Measurements from ENCODE around the gene LRRK1.

Gene LRRK1

DNA sequence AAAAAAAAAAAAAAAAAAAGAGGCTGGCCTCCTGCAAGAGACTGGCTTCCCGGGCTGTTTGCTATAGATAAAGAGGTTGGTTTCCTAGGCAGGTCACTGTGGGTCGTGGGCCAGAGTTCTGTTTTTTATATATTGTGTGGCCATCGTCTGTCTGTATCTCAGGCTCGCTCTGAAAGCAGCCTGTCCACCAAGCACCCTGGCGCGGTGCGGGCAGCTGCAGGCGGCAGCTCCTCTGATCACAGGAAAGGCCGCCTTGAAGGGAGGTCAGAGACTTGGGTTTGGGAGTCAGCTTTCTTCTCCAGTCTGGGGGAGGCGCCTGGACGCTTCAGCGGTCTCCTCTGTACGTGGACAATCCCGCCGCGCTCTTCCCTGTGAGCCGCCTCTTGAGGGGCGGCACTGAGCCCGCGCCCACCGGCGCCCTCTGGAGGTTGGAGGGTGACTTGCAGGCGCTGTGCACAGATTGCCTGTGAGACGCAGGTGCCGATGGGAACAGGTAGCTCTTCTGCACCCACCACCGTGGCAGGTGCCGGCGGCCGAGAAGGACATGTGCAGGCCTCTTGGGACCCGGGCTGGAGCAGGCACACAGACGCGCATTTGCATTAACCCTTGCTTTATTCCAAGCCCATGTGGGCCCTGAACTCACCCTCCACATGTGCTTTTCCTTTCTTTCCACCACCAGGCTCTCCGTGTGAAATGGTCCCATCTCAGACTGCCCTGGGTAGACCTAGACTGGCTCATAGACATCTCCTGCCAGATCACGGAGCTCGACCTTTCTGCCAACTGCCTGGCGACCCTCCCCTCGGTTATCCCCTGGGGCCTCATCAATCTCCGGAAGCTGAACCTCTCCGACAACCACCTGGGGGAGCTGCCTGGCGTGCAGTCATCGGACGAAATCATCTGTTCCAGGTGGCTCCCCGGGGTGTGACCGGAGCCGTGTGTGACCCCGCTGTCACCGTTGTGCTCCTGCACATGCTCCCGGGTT, 89.3 kb downstream of the LRRK1 start:
- peak; percentile 92 for DNase-seq (ENCODE audit: low spot score)

DNA sequence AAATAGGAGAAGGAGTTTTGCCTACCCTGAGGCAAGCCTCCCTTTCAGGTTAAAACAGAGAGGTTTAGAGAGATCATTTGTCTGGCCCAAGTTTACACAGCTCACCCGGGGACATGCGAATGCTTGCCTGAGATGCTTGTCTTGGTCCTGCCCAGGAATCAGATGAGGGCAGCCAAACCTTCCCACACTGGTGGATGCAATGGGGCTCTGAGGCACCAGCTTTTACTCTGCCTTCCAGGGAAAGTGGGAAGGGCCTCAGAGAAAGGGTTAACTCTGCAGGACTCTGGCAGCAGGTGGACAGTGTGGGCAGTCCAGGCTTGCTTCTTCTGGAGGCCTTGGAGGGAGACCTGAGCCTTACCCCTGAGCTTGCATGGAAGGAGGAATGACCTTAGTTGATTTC, 90.0 kb downstream of the LRRK1 start:
- DNase-seq (ENCODE audit: low spot score), result no peak

DNA sequence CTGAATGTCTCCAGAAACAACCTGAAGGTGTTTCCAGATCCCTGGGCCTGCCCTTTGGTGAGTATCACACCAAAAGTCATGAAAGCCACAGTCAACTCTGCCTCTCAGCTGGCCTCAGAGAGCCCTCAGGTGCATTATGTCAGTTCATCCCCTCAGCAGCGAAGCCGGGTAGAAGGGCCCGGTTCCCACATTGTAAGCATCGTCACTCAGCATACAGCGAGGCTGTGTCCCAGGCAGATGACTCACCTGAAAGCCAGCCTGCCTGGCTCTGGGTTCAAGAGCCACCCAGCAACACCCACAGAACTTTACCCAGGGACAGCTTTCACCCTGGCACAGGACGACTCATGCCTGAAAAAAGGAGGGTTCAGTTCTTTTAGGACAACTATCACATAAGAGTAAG, 91.6 kb downstream of the LRRK1 start:
- DNase-seq (ENCODE audit: low spot score), result no peak

DNA sequence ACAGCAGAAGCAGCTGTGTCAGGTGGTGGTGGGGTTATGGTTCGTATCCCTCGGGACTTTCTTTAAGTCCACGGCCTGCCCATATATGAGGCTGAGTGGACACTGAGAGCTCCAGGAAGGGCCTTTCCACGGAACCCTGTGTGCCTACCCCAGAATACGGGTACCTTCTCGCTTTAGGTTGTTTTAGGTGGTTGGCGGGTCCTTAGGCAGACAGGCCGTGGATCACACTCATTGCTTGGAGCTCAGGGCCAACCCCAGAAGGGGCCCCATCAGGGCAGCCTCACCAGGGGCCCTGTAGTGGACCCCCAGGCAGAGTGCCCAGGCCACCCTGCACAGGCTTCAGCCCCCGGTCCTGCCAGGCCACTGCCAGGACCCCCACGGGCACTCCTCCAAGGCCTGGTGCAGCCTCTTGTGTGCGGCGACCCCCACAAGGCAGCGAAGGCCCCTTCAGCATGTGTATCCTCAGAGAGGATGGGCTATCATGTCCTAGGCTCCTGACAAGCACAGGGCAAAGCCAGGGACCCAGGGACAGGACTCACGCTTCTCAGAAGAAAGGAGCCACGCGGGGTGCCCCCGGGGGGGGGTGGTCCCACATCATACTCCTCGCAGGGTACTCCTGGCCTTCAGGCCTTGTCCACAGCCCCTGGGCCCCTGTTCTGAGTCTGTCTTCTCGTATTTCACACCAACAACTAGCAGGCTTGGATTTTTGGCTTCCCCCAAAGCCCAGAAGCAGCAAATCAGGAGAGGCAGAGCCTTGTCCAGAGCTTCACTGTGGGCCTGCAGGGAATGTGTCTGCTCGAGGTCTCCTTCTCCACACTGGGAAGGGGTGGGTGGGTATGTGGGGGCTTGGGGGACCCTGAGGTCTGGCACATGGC, 93.4 kb downstream of the LRRK1 start:
- DNase-seq (ENCODE audit: low spot score), result no peak

DNA sequence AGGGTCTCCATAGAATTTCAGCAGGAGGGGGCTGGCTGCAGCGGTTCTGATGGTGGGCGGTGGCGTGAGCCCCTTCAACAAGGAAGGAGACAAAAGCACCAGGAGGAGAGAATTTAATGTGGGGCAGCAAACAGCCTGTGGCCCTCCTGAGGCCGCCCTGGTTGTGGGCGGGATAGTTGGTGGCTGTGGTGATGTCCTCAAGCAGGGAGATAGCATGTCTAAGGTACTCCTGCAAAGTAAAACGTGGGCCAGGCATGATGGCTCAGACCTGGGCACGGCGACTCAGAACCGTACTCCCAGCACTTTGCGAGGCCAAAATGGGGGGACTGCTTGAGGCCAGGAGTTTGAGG, 94.0 kb downstream of the LRRK1 start:
- DNase-seq (ENCODE audit: low spot score), result no peak

DNA sequence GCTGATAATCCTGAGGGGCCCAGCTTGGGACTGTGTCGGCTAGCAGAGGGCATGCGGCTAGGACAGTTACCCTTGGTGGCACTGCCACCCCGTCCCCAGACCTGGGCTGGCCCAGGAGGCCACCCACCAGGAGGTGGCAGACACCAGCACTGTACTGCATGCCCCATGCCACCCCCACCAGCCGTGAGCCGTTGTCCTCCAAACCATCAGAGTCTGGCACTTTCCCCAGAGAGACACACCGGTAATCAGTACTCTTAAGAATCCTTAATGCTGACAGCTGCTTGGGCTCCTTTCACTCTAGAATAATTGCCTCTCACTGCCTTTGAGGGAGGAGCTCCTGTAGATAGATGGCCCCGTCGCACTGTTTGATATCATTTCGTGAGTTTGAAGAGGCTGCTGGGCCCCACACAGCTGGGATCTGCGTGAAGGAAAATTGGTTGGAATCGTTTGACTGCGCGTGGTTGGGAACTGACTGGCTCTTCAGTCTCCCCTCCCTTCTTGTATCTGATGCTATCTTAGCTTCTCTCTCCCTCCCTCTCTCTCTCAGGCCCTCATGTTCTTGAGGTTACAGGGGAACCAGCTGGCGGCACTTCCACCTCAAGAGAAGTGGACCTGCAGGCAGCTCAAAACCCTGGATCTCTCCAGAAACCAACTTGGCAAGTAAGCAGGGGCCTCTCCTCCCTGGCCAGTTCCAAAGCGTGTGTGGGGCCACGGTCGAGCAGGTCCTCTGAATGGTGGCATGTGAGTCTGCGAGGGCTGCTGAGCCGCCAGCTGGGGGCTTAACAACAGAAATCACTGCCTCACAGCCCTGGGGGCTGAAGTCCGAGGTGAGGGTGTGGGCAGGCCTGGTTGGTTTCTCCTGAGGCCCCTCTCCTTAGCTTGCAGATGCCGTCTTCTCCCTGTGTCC, 94.9 kb downstream of the LRRK1 start:
- DNase-seq (ENCODE audit: low spot score), result no peak

DNA sequence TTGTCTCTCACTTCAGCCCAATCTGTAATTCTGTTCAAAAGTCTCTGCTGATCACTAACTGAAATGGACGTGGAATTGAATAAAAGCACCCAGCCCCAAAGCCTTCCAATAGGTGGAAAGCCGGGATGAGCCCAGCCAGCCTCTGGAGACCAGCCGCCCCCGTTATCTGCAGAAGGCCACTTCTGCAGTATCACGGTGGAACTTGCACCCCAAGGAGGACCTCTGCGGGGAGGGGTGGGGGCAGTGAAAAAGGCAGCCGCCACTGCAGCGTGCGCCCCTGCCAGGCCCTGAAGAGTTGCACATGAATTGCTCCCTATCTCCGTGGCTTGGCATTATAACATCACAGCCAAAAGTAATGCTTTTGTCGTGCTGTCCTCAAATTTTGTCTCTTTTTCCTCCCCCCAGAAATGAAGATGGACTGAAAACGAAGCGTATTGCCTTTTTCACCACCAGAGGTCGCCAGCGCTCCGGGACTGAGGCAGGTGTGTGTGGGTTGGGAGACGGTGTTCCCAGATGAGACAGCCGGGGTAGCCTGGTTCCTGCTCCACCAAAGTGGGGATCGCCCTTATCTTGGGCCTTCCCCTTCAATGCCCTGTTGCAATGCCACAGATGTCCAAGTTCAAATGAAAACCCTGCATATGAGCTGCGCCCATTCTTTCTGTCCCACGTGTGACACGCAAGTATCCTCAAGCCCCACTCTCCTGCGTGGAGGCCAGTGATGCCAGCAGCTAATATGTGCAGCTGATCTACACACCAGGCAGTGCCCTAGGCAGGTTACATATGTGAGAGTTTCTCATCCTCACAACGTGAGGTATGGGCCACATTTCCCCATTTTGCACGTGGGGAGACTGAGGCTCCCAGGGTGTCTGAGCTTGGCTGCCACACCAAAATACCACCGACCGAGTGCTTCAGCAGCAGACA, 96.0 kb downstream of the LRRK1 start:
- peak; percentile 87 for DNase-seq (ENCODE audit: low spot score)

DNA sequence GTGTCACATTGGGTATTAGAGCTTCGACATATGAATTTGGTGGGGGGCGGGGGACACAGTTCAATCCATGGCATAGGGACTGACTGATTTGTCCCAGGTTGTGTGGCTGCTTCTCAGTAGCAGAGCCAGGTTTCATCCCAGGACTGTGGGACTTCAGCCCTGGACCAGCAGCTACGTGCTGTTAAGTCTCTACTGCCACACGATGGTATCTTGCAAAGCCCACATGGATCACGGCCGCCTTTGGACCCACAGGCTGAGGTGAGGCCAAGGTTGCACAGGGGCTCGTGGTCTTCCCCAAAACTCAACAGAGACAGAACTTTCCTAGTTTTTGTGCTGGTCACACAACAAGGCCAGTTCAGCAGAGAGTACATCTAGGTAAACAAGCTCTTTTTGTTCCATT, 97.4 kb downstream of the LRRK1 start:
- DNase-seq (ENCODE audit: low spot score), result no peak

DNA sequence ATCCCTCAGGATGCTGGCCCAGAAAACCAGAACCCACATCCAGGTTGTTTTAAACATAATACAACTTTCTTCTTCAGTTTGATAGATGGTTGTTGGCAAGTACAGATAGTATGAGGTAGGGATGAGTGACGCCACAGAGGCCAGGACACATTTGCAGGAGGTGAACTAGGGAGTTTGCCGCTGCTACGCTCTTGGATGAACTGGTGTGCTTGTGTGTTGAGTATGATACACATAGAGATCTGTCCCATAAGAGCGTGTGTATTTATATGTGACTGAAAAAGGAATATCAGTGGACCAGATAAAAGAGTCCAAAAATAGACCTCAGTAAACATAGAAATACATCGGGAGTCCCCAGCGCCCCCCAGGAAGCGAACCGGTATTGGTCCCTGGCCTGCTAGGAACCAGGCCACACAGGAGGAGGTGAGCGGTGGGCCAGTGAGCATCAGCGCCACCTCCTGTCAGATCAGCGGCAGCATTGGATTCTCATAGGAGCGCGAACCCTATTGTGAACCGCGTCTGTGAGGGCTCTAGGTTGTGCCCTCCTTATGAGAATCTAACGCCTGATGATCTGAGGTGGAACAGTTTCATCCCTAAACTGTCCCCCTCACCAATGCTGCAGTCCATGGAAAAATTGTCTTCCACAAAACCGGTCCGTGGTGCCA, 98.1 kb downstream of the LRRK1 start:
- no peak for DNase-seq (ENCODE audit: low spot score)

DNA sequence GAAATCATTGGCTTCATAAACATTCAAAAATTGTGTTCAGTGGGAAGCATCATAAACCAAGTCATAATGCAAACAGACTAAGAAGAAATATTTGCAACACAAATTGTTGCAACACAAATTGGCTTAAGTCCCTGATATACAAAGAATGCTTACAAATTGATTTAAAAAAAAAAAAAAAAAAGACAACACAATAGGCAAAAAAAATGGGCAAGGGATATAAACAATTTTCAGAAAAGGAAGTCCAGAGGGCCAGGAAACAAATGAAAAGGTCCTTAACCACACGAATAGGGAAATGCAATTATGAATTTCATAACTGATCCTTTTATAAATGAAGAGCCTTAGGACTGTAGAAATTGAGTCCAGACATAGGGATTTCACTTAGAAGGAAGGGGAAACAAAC, 98.9 kb downstream of the LRRK1 start:
- no peak for DNase-seq (ENCODE audit: low spot score)

DNA sequence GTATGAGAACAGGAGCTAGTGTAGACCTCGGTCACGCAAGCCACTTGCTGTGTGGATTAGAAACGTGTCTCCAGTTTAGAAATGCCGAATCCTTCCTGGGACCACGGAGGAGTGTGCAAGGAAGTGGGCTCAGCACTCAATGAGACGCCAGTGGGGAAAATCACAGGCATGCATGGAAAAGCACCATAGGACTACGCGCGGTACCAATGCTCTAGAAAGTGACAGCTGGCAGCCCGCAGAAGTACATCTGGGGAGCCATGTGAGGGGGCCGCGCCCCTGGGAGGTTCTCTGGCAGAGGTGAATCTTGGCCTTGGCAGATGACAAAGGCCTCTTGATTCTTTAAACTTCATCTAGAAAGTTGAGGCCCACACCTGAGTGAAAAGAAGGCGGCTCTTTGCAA, 99.3 kb downstream of the LRRK1 start:
- no peak for DNase-seq (ENCODE audit: low spot score)

DNA sequence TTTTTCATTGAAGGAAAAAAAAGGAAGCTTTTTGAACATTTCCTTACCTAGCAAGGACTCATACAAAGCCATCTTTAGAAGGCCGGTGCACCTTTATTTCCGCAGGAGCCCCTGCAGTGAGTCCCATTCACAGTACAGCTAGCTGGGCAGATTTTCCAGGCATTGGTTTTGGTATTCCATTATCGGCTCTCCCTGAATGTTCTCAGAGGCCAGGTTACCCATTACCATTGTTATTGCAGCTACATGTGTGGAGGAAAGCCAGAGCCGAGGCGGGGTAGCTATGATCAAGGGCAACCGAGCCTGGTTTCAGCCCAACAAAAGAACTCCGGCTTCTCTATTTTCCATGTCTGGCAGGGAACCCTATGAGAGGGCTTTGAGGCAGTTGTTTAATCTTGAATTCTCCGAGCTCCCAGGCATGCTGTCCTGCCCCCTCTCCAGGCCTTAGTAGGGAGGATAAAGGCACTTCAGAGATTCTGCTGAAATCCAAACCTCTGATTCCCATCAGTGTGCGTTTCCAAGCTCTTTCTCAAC, 100.3 kb downstream of the LRRK1 start:
- DNase-seq (ENCODE audit: low spot score), result no peak

DNA sequence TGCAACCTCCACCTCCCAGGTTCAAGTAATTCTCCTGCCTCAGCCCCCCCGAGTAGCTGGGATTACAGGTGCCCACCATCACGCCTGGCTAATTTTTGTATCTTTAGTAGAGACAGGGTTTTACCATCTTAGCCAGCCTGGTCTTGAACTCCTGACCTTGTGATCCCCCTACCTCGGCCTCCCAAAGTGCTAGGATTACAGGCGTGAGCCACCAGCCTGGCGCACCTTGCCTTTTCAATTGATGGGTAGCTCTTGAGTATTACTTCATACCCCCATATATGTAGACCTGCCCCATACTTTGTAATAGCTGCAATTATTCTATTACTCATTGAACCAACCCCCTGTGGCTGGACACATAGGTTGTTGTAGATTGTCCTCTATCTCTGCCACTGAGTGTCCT, 101.3 kb downstream of the LRRK1 start:
- DNase-seq (ENCODE audit: low spot score), result no peak

DNA sequence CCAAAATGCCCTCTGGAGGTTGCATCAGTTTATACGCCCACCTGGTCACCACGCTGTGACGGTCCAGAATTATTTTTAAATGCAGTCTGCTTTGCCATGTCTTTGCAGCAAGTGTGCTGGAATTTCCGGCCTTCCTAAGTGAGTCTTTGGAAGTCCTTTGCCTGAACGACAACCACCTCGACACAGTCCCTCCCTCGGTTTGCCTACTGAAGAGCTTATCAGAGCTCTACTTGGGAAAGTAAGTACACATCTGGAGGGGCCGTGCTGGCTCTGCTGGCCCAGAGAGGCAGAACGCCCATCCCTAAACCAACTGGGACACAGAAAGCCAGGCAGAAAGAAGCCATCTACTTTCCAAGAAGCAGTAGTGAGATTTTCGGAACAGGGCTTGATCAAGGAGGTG, 101.8 kb downstream of the LRRK1 start:
- no peak for DNase-seq (ENCODE audit: low spot score)

DNA sequence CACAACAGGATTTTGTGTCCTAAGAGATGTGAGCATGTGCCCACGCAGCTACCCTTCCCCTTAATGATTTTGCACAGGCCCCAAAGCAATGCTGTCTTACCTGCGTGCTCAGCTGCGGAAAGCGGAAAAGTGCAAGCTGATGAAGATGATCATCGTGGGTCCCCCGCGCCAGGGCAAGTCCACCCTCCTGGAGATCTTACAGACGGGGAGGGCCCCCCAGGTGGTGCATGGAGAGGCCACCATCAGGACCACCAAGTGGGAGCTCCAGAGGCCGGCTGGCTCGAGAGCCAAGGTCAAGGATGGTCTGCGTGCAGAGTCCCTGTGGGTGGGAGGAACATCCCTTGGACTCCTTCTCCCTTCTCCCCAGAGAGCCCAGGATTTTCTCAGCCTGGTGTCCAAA, 103.1 kb downstream of the LRRK1 start:
- DNase-seq (ENCODE audit: low spot score), result no peak

DNA sequence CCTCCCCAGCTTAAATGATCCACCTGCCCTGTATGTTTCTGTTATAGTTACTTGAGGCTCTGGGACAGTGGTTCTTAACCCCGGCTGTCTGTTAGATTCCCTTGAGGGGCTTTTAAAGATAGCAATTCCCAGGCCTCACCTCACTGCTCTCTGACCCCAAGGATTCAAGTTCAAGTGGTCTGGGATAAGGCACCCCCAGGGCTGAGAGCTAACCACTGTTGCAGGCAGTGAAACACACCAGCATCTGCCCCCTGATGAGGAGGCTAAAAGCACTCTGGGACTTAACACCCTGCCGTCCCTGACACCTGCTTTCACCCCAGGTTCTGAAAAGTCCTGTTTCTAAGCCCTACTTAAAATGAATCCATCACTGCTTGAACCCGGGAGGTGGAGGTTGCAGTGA, 103.7 kb downstream of the LRRK1 start:
- no peak for DNase-seq (ENCODE audit: low spot score)

DNA sequence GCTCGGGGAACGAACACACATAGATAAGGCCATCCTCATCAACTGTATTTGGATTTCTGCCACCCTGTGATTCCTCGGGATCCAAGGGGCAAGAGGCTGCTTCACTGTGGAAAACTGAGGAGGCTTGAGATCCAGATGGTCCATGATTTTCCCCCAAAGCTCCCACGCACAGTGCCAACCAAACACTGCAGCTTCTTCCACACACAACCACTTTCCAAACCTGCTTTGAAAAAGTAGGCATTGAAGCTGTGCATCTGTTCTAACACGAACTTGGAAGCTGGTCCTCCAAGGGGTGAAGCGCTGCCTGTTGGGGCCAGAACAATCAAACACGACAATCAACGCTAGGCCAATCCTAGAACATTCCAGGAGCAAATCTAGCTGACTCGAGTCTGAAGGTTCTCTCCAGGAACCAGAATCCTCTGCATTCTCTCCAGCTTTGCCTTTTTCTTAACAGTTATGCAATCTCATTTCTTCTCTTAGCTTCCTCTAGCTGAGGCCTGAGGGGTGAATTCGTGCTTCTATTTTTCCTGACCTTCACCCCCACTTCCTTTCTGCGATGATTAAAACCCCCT, 104.4 kb downstream of the LRRK1 start:
- DNase-seq (ENCODE audit: low spot score), result no peak

DNA sequence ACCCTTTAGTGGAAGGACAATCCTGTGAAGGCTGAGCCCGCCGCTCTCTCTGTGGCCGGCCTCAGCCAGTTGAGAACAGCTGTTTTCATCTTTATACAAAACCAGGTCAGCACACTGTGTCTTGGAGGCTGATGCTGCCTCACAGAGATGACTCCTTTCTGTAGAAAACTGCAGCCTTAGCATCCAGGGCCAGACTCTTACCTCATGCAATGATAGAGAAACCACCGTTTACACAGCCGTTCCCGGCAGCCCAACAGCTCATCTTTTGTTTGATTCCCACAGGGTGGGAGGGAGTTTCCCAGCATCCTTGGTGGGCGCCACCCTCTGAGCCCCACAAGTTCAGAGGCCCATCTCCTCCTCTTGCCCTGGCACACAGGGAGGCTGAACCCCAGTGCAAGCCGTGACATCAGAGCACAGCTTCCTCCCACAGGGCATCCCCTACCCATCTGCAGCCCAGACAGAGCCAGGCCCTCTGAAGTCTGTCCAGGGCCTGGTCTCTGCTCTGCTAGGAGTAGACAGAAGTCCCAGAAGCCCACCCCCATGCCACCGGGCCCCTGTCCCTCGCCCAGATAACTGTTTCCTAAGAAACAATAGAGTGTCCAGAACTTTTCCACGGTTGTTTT, 105.0 kb downstream of the LRRK1 start:
- DNase-seq (ENCODE audit: low spot score), result no peak
